ENCODE data around the gene DNAJC3.

Gene DNAJC3

GRCh38 chr13:95642028-95642621, 34.8 kb upstream of the DNAJC3 start:
- Histone ChIP-seq H3K4me3 (ENCODE audit: insufficient read length, low read depth) (no peak overlapping the region), H3K9ac (ENCODE audit: insufficient read length, low read depth) (no peak overlapping the region), H3K27me3 (ENCODE audit: insufficient read depth, insufficient read length) (no peaks in the 10 kb centered on the region), H3K4me1 (ENCODE audit: insufficient read depth, insufficient read length) (peaks cover 3% of the 10 kb centered on the region), H3K36me3 (ENCODE audit: insufficient read depth, insufficient read length, low read length) (peaks cover 45% of the 10 kb centered on the region), H3K9me3 (ENCODE audit: insufficient read depth, low read length) (no peaks in the 10 kb centered on the region)
- DNase-seq (ENCODE audit: low read depth, low spot score), result no peak
- TF ChIP-seq ZNF274 (IDR thresholded peaks at IDR 0.05; ENCODE audit: low read depth, low read length) (no peak), SUZ12 (IDR thresholded peaks at IDR 0.05; ENCODE audit: extremely low read depth, insufficient read depth, insufficient read length) (no peak), YY1 (IDR thresholded peaks at IDR 0.05; ENCODE audit: insufficient read depth, insufficient read length) (no peak)

- no peak for DNase-seq (ENCODE audit: low read depth, low spot score)
- Histone ChIP-seq H3K4me3 (ENCODE audit: insufficient read length, low read depth) (peak overlapping the region; percentile 76), H3K27me3 (ENCODE audit: insufficient read depth, insufficient read length) (no peaks in the 10 kb centered on the region), H3K9me3 (ENCODE audit: insufficient read depth, low read length) (no peaks in the 10 kb centered on the region), H3K36me3 (ENCODE audit: insufficient read depth, insufficient read length, low read length) (peaks cover 36% of the 10 kb centered on the region), H3K4me1 (ENCODE audit: insufficient read depth, insufficient read length) (peaks cover 3% of the 10 kb centered on the region), H3K9ac (ENCODE audit: insufficient read length, low read depth) (peak overlapping the region; percentile 87)
- TF ChIP-seq ZNF274 (IDR thresholded peaks at IDR 0.05; ENCODE audit: low read depth, low read length) (no peak), SUZ12 (IDR thresholded peaks at IDR 0.05; ENCODE audit: extremely low read depth, insufficient read depth, insufficient read length) (no peak), YY1 (IDR thresholded peaks at IDR 0.05; ENCODE audit: insufficient read depth, insufficient read length) (no peak)
These were observed 33.9 kb upstream of the DNAJC3 start for GRCh38 chr13:95642999-95643398.

GRCh38 chr13:95643571-95643935, 33.4 kb upstream of the DNAJC3 start:
- DNase-seq (ENCODE audit: low read depth, low spot score), result no peak
- peak overlapping the region; percentile 87 for H3K9ac ChIP-seq (ENCODE audit: insufficient read length, low read depth)
- peak overlapping the region; percentile 76 for H3K4me3 ChIP-seq (ENCODE audit: insufficient read length, low read depth)
- H3K9me3 ChIP-seq (ENCODE audit: insufficient read depth, low read length), result no peaks in the 10 kb centered on the region
- peaks cover 34% of the 10 kb centered on the region for H3K36me3 ChIP-seq (ENCODE audit: insufficient read depth, insufficient read length, low read length)
- no peak for TF ChIP-seq SUZ12 (IDR thresholded peaks at IDR 0.05; ENCODE audit: extremely low read depth, insufficient read depth, insufficient read length)
- no peak for TF ChIP-seq YY1 (IDR thresholded peaks at IDR 0.05; ENCODE audit: insufficient read depth, insufficient read length)
- no peak for TF ChIP-seq ZNF274 (IDR thresholded peaks at IDR 0.05; ENCODE audit: low read depth, low read length)
- peaks cover 3% of the 10 kb centered on the region for H3K4me1 ChIP-seq (ENCODE audit: insufficient read depth, insufficient read length)
- no peaks in the 10 kb centered on the region for H3K27me3 ChIP-seq (ENCODE audit: insufficient read depth, insufficient read length)

- TF ChIP-seq YY1 (IDR thresholded peaks at IDR 0.05; ENCODE audit: insufficient read depth, insufficient read length), result no peak
- TF ChIP-seq SUZ12 (IDR thresholded peaks at IDR 0.05; ENCODE audit: extremely low read depth, insufficient read depth, insufficient read length), result no peak
- TF ChIP-seq ZNF274 (IDR thresholded peaks at IDR 0.05; ENCODE audit: low read depth, low read length), result no peak
- no peaks in the 10 kb centered on the region for H3K9me3 ChIP-seq (ENCODE audit: insufficient read depth, low read length)
- H3K27me3 ChIP-seq (ENCODE audit: insufficient read depth, insufficient read length), result no peaks in the 10 kb centered on the region
- H3K36me3 ChIP-seq (ENCODE audit: insufficient read depth, insufficient read length, low read length), result peaks cover 29% of the 10 kb centered on the region
- H3K4me3 ChIP-seq (ENCODE audit: insufficient read length, low read depth), result peak overlapping the region; percentile 76
- peaks cover 3% of the 10 kb centered on the region for H3K4me1 ChIP-seq (ENCODE audit: insufficient read depth, insufficient read length)
- peak overlapping the region; percentile 87 for H3K9ac ChIP-seq (ENCODE audit: insufficient read length, low read depth)
- peak; percentile 23 for DNase-seq (ENCODE audit: low read depth, low spot score)
These were observed 32.9 kb upstream of the DNAJC3 start for GRCh38 chr13:95643936-95644598.

- Histone ChIP-seq H3K4me3 (ENCODE audit: insufficient read length, low read depth) (peak within 1 kb of the TSS; percentile 76), H3K4me1 (ENCODE audit: insufficient read depth, insufficient read length) (peaks cover 3% of the 10 kb centered on the region), H3K9ac (ENCODE audit: insufficient read length, low read depth) (peak within 1 kb of the TSS; percentile 87), H3K27me3 (ENCODE audit: insufficient read depth, insufficient read length) (no peaks in the 10 kb centered on the region), H3K9me3 (ENCODE audit: insufficient read depth, low read length) (no peaks in the 10 kb centered on the region), H3K36me3 (ENCODE audit: insufficient read depth, insufficient read length, low read length) (peaks cover 26% of the 10 kb centered on the region)
- peak; percentile 92 for DNase-seq (ENCODE audit: low read depth, low spot score)
- no peak for TF ChIP-seq YY1 (IDR thresholded peaks at IDR 0.05; ENCODE audit: insufficient read depth, insufficient read length)
- TF ChIP-seq ZNF274 (IDR thresholded peaks at IDR 0.05; ENCODE audit: low read depth, low read length), result no peak
- no peak for TF ChIP-seq SUZ12 (IDR thresholded peaks at IDR 0.05; ENCODE audit: extremely low read depth, insufficient read depth, insufficient read length)
These were observed 32.3 kb upstream of the DNAJC3 start, which contains the start of gene DZIP1 for GRCh38 chr13:95644601-95645052. TSS of gene DZIP1 (minus strand) at chr13:95644706. CDS start at chr13:95642029, 2,677 bp downstream.

- H3K36me3 ChIP-seq (ENCODE audit: insufficient read depth, insufficient read length, low read length), result peaks cover 2% of the 10 kb centered on the region
- no peak overlapping the region for H3K4me3 ChIP-seq (ENCODE audit: insufficient read length, low read depth)
These were observed 29.6 kb upstream of the DNAJC3 start for GRCh38 chr13:95647321-95647720.

GRCh38 chr13:95650696-95651095, 26.2 kb upstream of the DNAJC3 start:
- no peaks in the 10 kb centered on the region for H3K27me3 ChIP-seq (ENCODE audit: insufficient read depth, insufficient read length)
- no peaks in the 10 kb centered on the region for H3K4me1 ChIP-seq (ENCODE audit: insufficient read depth, insufficient read length)
- H3K36me3 ChIP-seq (ENCODE audit: insufficient read depth, insufficient read length, low read length), result no peaks in the 10 kb centered on the region
- DNase-seq (ENCODE audit: low read depth, low spot score), result no peak
- H3K9ac ChIP-seq (ENCODE audit: insufficient read length, low read depth), result no peak overlapping the region
- no peaks in the 10 kb centered on the region; the same call in 1 of the 2 replicates for H3K9me3 ChIP-seq (ENCODE audit: insufficient read depth, low read length)
- no peak for TF ChIP-seq ZNF274 (IDR thresholded peaks at IDR 0.05; ENCODE audit: low read depth, low read length)
- TF ChIP-seq SUZ12 (IDR thresholded peaks at IDR 0.05; ENCODE audit: extremely low read depth, insufficient read depth, insufficient read length), result no peak
- no peak for TF ChIP-seq YY1 (IDR thresholded peaks at IDR 0.05; ENCODE audit: insufficient read depth, insufficient read length)
- no peak overlapping the region for H3K4me3 ChIP-seq (ENCODE audit: insufficient read length, low read depth)

More at GRCh38 chr13:95647321-95647720, 29.6 kb upstream of the DNAJC3 start:
- no peak for TF ChIP-seq ZNF274 (IDR thresholded peaks at IDR 0.05; ENCODE audit: low read depth, low read length)
- no peak for TF ChIP-seq YY1 (IDR thresholded peaks at IDR 0.05; ENCODE audit: insufficient read depth, insufficient read length)
- TF ChIP-seq SUZ12 (IDR thresholded peaks at IDR 0.05; ENCODE audit: extremely low read depth, insufficient read depth, insufficient read length), result no peak
- DNase-seq (ENCODE audit: low read depth, low spot score), result no peak
- Histone ChIP-seq H3K27me3 (ENCODE audit: insufficient read depth, insufficient read length) (no peaks in the 10 kb centered on the region), H3K4me1 (ENCODE audit: insufficient read depth, insufficient read length) (no peaks in the 10 kb centered on the region), H3K9me3 (ENCODE audit: insufficient read depth, low read length) (no peaks in the 10 kb centered on the region), H3K9ac (ENCODE audit: insufficient read length, low read depth) (no peak overlapping the region)
